NCI-H510A (cell line): ENCODE results near the gene ERC2.

Experiments used
- DNase-seq: peaks from one replicate; lab custom pipeline; 2025; lab: John Stamatoyannopoulos, UW

Gene ERC2

GRCh38 chr3:55617385-55617784, 850.9 kb downstream of the ERC2 start:
- DNase-seq, result no peak

- DNase-seq, result no peak
These were observed 851.5 kb downstream of the ERC2 start for GRCh38 chr3:55616803-55617202.

- no peak for DNase-seq
These were observed 852.5 kb downstream of the ERC2 start for GRCh38 chr3:55615694-55616295.

GRCh38 chr3:55615039-55615693, 853.1 kb downstream of the ERC2 start:
- no peak for DNase-seq

- no peak for DNase-seq
These were observed 857.1 kb downstream of the ERC2 start for GRCh38 chr3:55611121-55611520.

GRCh38 chr3:55609230-55609827, 858.9 kb downstream of the ERC2 start:
- DNase-seq, result no peak

GRCh38 chr3:55608301-55608937, 859.8 kb downstream of the ERC2 start:
- no peak for DNase-seq

GRCh38 chr3:55607844-55608243, 860.4 kb downstream of the ERC2 start:
- DNase-seq, result no peak

GRCh38 chr3:55607175-55607574, 861.1 kb downstream of the ERC2 start:
- DNase-seq, result no peak

- no peak for DNase-seq
These were observed 862.6 kb downstream of the ERC2 start for GRCh38 chr3:55605443-55606236.

- no peak for DNase-seq
These were observed 863.4 kb downstream of the ERC2 start for GRCh38 chr3:55604846-55605245.

- DNase-seq, result no peak
These were observed 863.9 kb downstream of the ERC2 start for GRCh38 chr3:55604402-55604801.

GRCh38 chr3:55601366-55602080, 866.7 kb downstream of the ERC2 start:
- no peak for DNase-seq

- DNase-seq, result no peak
These were observed 870.0 kb downstream of the ERC2 start for GRCh38 chr3:55598224-55598623.

- DNase-seq, result no peak
These were observed 870.6 kb downstream of the ERC2 start for GRCh38 chr3:55597641-55598040.

GRCh38 chr3:55596212-55596611, 872.1 kb downstream of the ERC2 start:
- no peak for DNase-seq

- DNase-seq, result no peak
These were observed 872.8 kb downstream of the ERC2 start for GRCh38 chr3:55595420-55595819.

GRCh38 chr3:55592572-55592971, 875.7 kb downstream of the ERC2 start:
- no peak for DNase-seq

GRCh38 chr3:55591888-55592287, 876.4 kb downstream of the ERC2 start:
- no peak for DNase-seq

GRCh38 chr3:55588146-55588765, 880.0 kb downstream of the ERC2 start:
- DNase-seq, result no peak

GRCh38 chr3:55585856-55586255, 882.4 kb downstream of the ERC2 start:
- no peak for DNase-seq
